ENCODE data around the gene NMBR.

NMBR gene

GRCh38 chr6:142088858-142089216 is 58.1 kb downstream of the NMBR start:
- Mint-ChIP-seq H3K4me3 (no peak overlapping the region), H3K4me1 (no peaks in the 10 kb centered on the region), H3K27ac (no peak overlapping the region), H3K9me3 (no peaks in the 10 kb centered on the region), H3K27me3 (ENCODE audit: low read depth) (peaks cover 18% of the 10 kb centered on the region), H3K36me3 (ENCODE audit: low read depth) (no peaks in the 10 kb centered on the region)
- TF ChIP-seq, protein P1, sequence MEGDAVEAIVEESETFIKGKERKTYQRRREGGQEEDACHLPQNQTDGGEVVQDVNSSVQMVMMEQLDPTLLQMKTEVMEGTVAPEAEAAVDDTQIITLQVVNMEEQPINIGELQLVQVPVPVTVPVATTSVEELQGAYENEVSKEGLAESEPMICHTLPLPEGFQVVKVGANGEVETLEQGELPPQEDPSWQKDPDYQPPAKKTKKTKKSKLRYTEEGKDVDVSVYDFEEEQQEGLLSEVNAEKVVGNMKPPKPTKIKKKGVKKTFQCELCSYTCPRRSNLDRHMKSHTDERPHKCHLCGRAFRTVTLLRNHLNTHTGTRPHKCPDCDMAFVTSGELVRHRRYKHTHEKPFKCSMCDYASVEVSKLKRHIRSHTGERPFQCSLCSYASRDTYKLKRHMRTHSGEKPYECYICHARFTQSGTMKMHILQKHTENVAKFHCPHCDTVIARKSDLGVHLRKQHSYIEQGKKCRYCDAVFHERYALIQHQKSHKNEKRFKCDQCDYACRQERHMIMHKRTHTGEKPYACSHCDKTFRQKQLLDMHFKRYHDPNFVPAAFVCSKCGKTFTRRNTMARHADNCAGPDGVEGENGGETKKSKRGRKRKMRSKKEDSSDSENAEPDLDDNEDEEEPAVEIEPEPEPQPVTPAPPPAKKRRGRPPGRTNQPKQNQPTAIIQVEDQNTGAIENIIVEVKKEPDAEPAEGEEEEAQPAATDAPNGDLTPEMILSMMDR (IDR thresholded peaks at IDR 0.05; ENCODE audit: unreplicated experiment in 3 of 3), result no peak

GRCh38 chr6:142087950-142088857 is 58.7 kb downstream of the NMBR start:
- peaks cover 18% of the 10 kb centered on the region for H3K27me3 Mint-ChIP-seq (ENCODE audit: low read depth)
- no peak overlapping the region for H3K27ac Mint-ChIP-seq
- TF ChIP-seq, protein P1 (IDR thresholded peaks at IDR 0.05; ENCODE audit: unreplicated experiment in 3 of 3), result no peak
- no peaks in the 10 kb centered on the region for H3K9me3 Mint-ChIP-seq
- no peaks in the 10 kb centered on the region for H3K36me3 Mint-ChIP-seq (ENCODE audit: low read depth)
- peak overlapping the region in 1 of 3 experiments; percentile 12 for H3K4me3 Mint-ChIP-seq
- no peaks in the 10 kb centered on the region for H3K4me1 Mint-ChIP-seq

- Mint-ChIP-seq H3K27ac (no peak overlapping the region), H3K27me3 (ENCODE audit: low read depth) (no peaks in the 10 kb centered on the region), H3K4me3 (no peak overlapping the region), H3K4me1 (no peaks in the 10 kb centered on the region), H3K36me3 (ENCODE audit: low read depth) (no peaks in the 10 kb centered on the region), H3K9me3 (no peaks in the 10 kb centered on the region)
- TF ChIP-seq, protein P1 (IDR thresholded peaks at IDR 0.05; ENCODE audit: unreplicated experiment in 3 of 3), result no peak
Observed at GRCh38 chr6:142079130-142079529, 67.8 kb downstream of the NMBR start.

- Mint-ChIP-seq H3K4me1 (no peaks in the 10 kb centered on the region), H3K27me3 (ENCODE audit: low read depth) (no peaks in the 10 kb centered on the region), H3K36me3 (ENCODE audit: low read depth) (no peaks in the 10 kb centered on the region), H3K27ac (no peak overlapping the region), H3K4me3 (no peak overlapping the region), H3K9me3 (peaks cover 7% of the 10 kb centered on the region)
- TF ChIP-seq, protein P1 (IDR thresholded peaks at IDR 0.05; ENCODE audit: unreplicated experiment in 3 of 3), result no peak
Observed at GRCh38 chr6:142075516-142076101, 71.3 kb downstream of the NMBR start.

DNA sequence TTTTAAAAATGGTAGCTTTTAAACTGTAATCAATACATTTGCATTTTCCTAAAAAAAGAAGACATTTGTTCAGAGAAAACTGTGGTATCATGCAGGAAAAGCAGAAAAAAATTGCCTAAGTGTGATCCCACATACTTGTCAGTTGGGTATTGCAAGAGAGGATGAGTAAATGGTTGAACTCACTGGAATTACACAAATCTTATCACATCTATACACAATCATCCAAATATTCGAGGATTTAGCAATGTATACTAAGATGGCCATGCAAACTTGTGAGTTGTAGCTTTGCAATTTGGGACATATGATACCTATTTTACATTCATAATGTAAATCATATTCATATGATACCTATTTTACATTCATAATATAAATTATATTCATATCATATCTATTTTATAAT is 72.4 kb downstream of the NMBR start:
- H3K4me3 Mint-ChIP-seq, result no peak overlapping the region
- peaks cover 7% of the 10 kb centered on the region for H3K9me3 Mint-ChIP-seq
- no peaks in the 10 kb centered on the region for H3K27me3 Mint-ChIP-seq (ENCODE audit: low read depth)
- H3K27ac Mint-ChIP-seq, result no peak overlapping the region
- H3K4me1 Mint-ChIP-seq, result no peaks in the 10 kb centered on the region
- H3K36me3 Mint-ChIP-seq (ENCODE audit: low read depth), result no peaks in the 10 kb centered on the region
- TF ChIP-seq, protein P1 (IDR thresholded peaks at IDR 0.05; ENCODE audit: unreplicated experiment in 3 of 3), result no peak
